ENCODE data around the gene CFD. TPM values are rescaled to one million over a fixed set of nuclear protein-coding genes. Genes with fewer than 3 reads are reported as not detected.
A peak's percentile ranks its signal among the peaks of the same experiment; 100 is the strongest.
"Not testable (repeated sequence)": the region's sequence is repeated elsewhere in the genome, so short reads cannot be mapped to it uniquely, and the experiment has no call there.

Gene CFD
- total and polyA plus RNA-seq, 11 donors, result 24.2 to 586 (median 103) TPM

- Histone ChIP-seq H3K4me1 (peaks cover 0 to 30% (median 9%) of the 10 kb centered on the region in 12 donors), H3K4me3 (peak overlapping the region in 8 of 12 donors; percentile 0 to 26 (median 14)), H3K27ac (peak overlapping the region; percentile 1 to 90 (median 79)), H3K36me3 (no peaks in the 10 kb centered on the region), H3K9me3 (no peaks in the 10 kb centered on the region), H3K27me3 (peaks cover 12 to 59% (median 24%) of the 10 kb centered on the region in 9 donors)
- 43 to 60% (median 50%) methylated on average over 9 to 13 of the region's 13 CpGs for WGBS, 4 donors
- ATAC-seq, result no peak
- no peak for TF ChIP-seq CTCF (IDR thresholded peaks at IDR 0.05)
- TF ChIP-seq POLR2A (IDR thresholded peaks at IDR 0.05), result no peak
- intact Hi-C loops (cut with DNase I), result loop anchor here in 3 of 10 donors (10.0 kb wide), 1 partner anchor 76 kb away; no protein-coding TSS in a partner anchor
- DNase-seq, result no peak
These were observed 8.5 kb upstream of the CFD start for GRCh38 chr19:850979-851335.

- Histone ChIP-seq H3K4me3 (peak within 1 kb of the TSS in 1 of 12 donors; percentile 6), H3K36me3 (no peaks in the 10 kb centered on the region), H3K27me3 (peaks cover 9 to 47% (median 15%) of the 10 kb centered on the region in 9 donors), H3K4me1 (peaks cover 0 to 30% (median 9%) of the 10 kb centered on the region in 12 donors), H3K27ac (peak within 1 kb of the TSS in 10 of 12 donors; percentile 70 to 90 (median 80)), H3K9me3 (no peaks in the 10 kb centered on the region)
- intact Hi-C loops (cut with DNase I), result loop anchor here in 3 of 10 donors (10.0 kb wide), 1 partner anchor 78 kb away; no protein-coding TSS in a partner anchor
- ATAC-seq (no peak), DNase-seq (peak in 1 of 5 donors; percentile 23)
- TF ChIP-seq POLR2A (IDR thresholded peaks at IDR 0.05) (no peak), CTCF (IDR thresholded peaks at IDR 0.05) (no peak)
- WGBS, 4 donors, result 64 to 79% (median 68%) methylated on average over 19 to 55 of the region's 55 CpGs
These were observed 7.1 kb upstream of the CFD start, which contains the start of gene ELANE for GRCh38 chr19:852136-853013. TSS of gene ELANE (plus strand) at chr19:852303. CDS start at chr19:852329, 26 bp downstream.

- Histone ChIP-seq H3K4me3 (peak overlapping the region in 1 of 12 donors; percentile 6), H3K9me3 (no peaks in the 10 kb centered on the region), H3K36me3 (no peaks in the 10 kb centered on the region), H3K27me3 (peaks cover 9 to 46% (median 14%) of the 10 kb centered on the region in 9 donors), H3K27ac (no peak overlapping the region), H3K4me1 (peaks cover 0 to 27% (median 9%) of the 10 kb centered on the region in 12 donors)
- intact Hi-C loops (cut with DNase I), result loop anchor here in 3 of 10 donors (10.0 kb wide), 1 partner anchor 78 kb away; no protein-coding TSS in a partner anchor
- TF ChIP-seq POLR2A (IDR thresholded peaks at IDR 0.05) (no peak), CTCF (IDR thresholded peaks at IDR 0.05) (no peak)
- ATAC-seq (no peak), DNase-seq (peak in 1 of 5 donors; percentile 18)
- WGBS, 4 donors, result 31 to 47% (median 39%) methylated on average over 25 to 67 of the region's 67 CpGs
These were observed 6.4 kb upstream of the CFD start for GRCh38 chr19:853014-853585.

- H3K27me3 ChIP-seq, result peaks cover 9 to 49% (median 12%) of the 10 kb centered on the region in 9 donors
- intact Hi-C loops (cut with DNase I), result loop anchor here in 3 of 10 donors (10.0 kb wide), 1 partner anchor 79 kb away; no protein-coding TSS in a partner anchor
- H3K9me3 ChIP-seq, H3K27ac ChIP-seq, H3K4me3 ChIP-seq, H3K36me3 ChIP-seq, DNase-seq, ATAC-seq: not testable (repeated sequence)
- H3K4me1 ChIP-seq, result peaks cover 0 to 25% (median 9%) of the 10 kb centered on the region in 12 donors
- 77 to 90% (median 82%) methylated on average over 7 to 13 of the region's 17 CpGs for WGBS, 4 donors
These were observed 5.7 kb upstream of the CFD start for GRCh38 chr19:853614-854220.

Data from heart left ventricle (tissue), 16 donors.